ENCODE results near the gene LMTK3.
"Not testable (repeated sequence)": the region's sequence is repeated elsewhere in the genome, so short reads cannot be mapped to it uniquely, and the experiment has no call there.

Gene LMTK3

GRCh38 chr19:48489608-48490216, 21.9 kb downstream of the LMTK3 start:
- ChIA-PET POLR2A (no interaction called here), CTCF (interaction anchor here (0.7 to 5.1 kb wide), 43 partner anchors 9 to 940 kb away, joined by 3 to 68 read pairs (median 4); partner anchors contain the start of genes KCNJ14, KDELR1 and TMEM143)
- TF ChIP-seq CTCF (IDR thresholded peaks at IDR 0.05; ENCODE audit: control extremely low read depth, extremely low read depth, low read depth, missing control alignments) = peak; percentile 96
- peak; percentile 85 for DNase-seq (ENCODE audit: extremely low spot score)

GRCh38 chr19:48488478-48488877, 23.2 kb downstream of the LMTK3 start:
- CTCF ChIA-PET = interaction anchor here (1.3 to 5.1 kb wide), 13 partner anchors 8 to 125 kb away, joined by 4 to 68 read pairs (median 11); partner anchors contain the start of gene TMEM143

GRCh38 chr19:48487948-48488347, 23.7 kb downstream of the LMTK3 start:
- ChIA-PET CTCF (interaction anchor here (1.1 to 5.1 kb wide), 6 partner anchors 13 to 217 kb away, joined by 3 to 68 read pairs (median 16); no protein-coding TSS in a partner anchor), POLR2A (no interaction called here)
- TF ChIP-seq CTCF (IDR thresholded peaks at IDR 0.05; ENCODE audit: control extremely low read depth, extremely low read depth, low read depth, missing control alignments) = no peak
- no peak for DNase-seq (ENCODE audit: extremely low spot score)

More at GRCh38 chr19:48488478-48488877, 23.2 kb downstream of the LMTK3 start:
- POLR2A ChIA-PET; DNase-seq (ENCODE audit: extremely low spot score): not testable (repeated sequence)

- no peak for DNase-seq (ENCODE audit: extremely low spot score)
- ChIA-PET CTCF (interaction anchor here (0.7 to 5.1 kb wide), 7 partner anchors 13 to 217 kb away, joined by 3 to 68 read pairs (median 11); partner anchors contain the start of gene SPACA4), POLR2A (no interaction called here)
- no peak for TF ChIP-seq CTCF (IDR thresholded peaks at IDR 0.05; ENCODE audit: control extremely low read depth, extremely low read depth, low read depth, missing control alignments)
These were observed 24.1 kb downstream of the LMTK3 start for GRCh38 chr19:48487544-48487943.

GRCh38 chr19:48486706-48487105, 24.9 kb downstream of the LMTK3 start:
- POLR2A ChIA-PET; DNase-seq (ENCODE audit: extremely low spot score): not testable (repeated sequence)
- CTCF ChIA-PET = interaction anchor here (0.7 to 5.1 kb wide), 3 partner anchors 97 to 188 kb away, joined by 3 to 68 read pairs (median 3); partner anchors contain the start of gene SPACA4

- DNase-seq (ENCODE audit: extremely low spot score) = no peak
- POLR2A ChIA-PET = no interaction called here
- TF ChIP-seq CTCF (IDR thresholded peaks at IDR 0.05; ENCODE audit: control extremely low read depth, extremely low read depth, low read depth, missing control alignments) = no peak
- CTCF ChIA-PET = no interaction called here
These were observed 26.6 kb downstream of the LMTK3 start for GRCh38 chr19:48484931-48485612.

GRCh38 chr19:48484247-48484893, 27.3 kb downstream of the LMTK3 start:
- no peak for TF ChIP-seq CTCF (IDR thresholded peaks at IDR 0.05; ENCODE audit: control extremely low read depth, extremely low read depth, low read depth, missing control alignments)
- POLR2A ChIA-PET = no interaction called here
- CTCF ChIA-PET = no interaction called here
- no peak for DNase-seq (ENCODE audit: extremely low spot score)

Data from GM10248 (cell line).